MM.1S (cell line): ENCODE data around the gene NTF3.

Source experiments
- CTCF ChIP-seq: fragments of 300-600 bp; sonication (generic); IDR thresholded peaks from 2 replicates; pipeline ENCODE4 v1.5.1; 2016; ENCODE audit warnings: antibody characterized with exemption, low read length, mixed read lengths
- EZH2 ChIP-seq: fragments of 300-600 bp; sonication (generic); optimal IDR thresholded peaks from 2 replicates; pipeline ENCODE3; 2017; ENCODE audit warnings: low read depth, mild to moderate bottlenecking, antibody characterized with exemption, low read length, mixed read lengths

DNA sequence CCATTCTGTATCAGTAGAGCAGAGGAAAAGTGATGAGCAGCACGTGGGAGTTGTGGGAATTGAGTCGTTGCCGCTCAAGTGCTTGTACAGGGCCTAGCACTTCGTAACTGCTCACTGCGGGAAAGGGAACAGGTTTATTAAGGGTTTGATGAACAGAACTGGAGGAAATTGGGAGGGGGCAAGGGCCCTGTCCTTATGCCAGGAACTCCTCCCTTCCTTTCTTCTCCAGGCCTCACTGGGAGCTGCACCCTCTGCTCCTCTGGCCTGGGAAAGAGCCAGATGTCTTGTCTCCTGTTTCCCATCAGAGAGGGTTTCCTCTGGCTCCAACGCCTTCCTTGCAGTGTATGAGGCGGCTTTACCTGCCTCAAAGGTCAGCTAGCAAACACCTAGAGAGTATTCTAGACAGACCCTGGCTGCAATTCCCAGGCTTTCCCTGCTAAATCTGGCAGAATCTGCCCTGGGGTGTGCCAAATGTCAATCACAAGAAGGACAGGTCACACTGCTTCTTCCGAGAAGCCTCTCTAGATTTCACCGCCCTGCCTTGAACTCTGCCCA lies 78.4 kb downstream of the NTF3 start:
- TF ChIP-seq CTCF: no peak
- no peak for TF ChIP-seq EZH2
